Neural cell (in vitro differentiated cells): ENCODE measurements around the gene ABCA10. TPM values are rescaled to one million over a fixed set of nuclear protein-coding genes. Genes with fewer than 3 reads are reported as not detected.

Experiments used
- H2AFZ ChIP-seq: fragments of 200-600, 300-800 bp; sonication (generic), shearing (Covaris generic); 2 replicates; pipeline ENCODE4 v1.6.0; 2014; ENCODE audit warnings: low read depth, mild to moderate bottlenecking, antibody characterized with exemption, low read length, moderate library complexity
- H3F3A ChIP-seq: fragments of 200-600 bp; shearing (Covaris generic); 2 replicates; pipeline ENCODE4 v1.6.1; 2016; ENCODE audit warnings: mild to moderate bottlenecking, moderate library complexity, mixed read lengths, antibody characterized with exemption, low read length; ENCODE audit not compliant: insufficient read depth, poor library complexity, severe bottlenecking
- H3K27ac ChIP-seq: fragments of 200-600, 300-800 bp; sonication (generic), shearing (Covaris generic); 2 replicates; pipeline ENCODE4 v1.5.1; 2014; ENCODE audit warnings: mild to moderate bottlenecking, low read length, moderate library complexity
- H3K27me3 ChIP-seq: fragments of 300-800, 200-600 bp; sonication (generic), shearing (Covaris generic); 2 replicates; pipeline ENCODE4 v1.6.0; 2014; ENCODE audit warnings: mild to moderate bottlenecking, low read depth, low read length, moderate library complexity; ENCODE audit not compliant: insufficient read depth
- H3K36me3 ChIP-seq: fragments of 300-800, 200-600 bp; sonication (generic), shearing (Covaris generic); 2 replicates; pipeline ENCODE4 v1.5.1; 2014; ENCODE audit warnings: mild to moderate bottlenecking, antibody characterized with exemption, low read length, moderate library complexity; ENCODE audit not compliant: insufficient read depth
- H3K4me2 ChIP-seq: fragments of 300-800, 200-600 bp; sonication (generic), shearing (Covaris generic); 2 replicates; pipeline ENCODE4 v1.6.0; 2014; ENCODE audit warnings: mild to moderate bottlenecking, low read length
- H3K4me3 ChIP-seq: fragments of 300-800, 200-600 bp; sonication (generic), shearing (Covaris generic); 2 replicates; pipeline ENCODE4 v1.5.1; 2014; ENCODE audit warnings: mild to moderate bottlenecking, low read length, moderate library complexity
- H3K79me2 ChIP-seq: fragments of 200-600 bp; shearing (Covaris generic); replicated peaks from 2 replicates; pipeline ENCODE4 v1.6.0; 2014; ENCODE audit warnings: mild to moderate bottlenecking, low read length, moderate library complexity; ENCODE audit not compliant: insufficient read depth
- H3K9ac ChIP-seq: fragments of 300-800, 200-600 bp; sonication (generic), shearing (Covaris generic); 2 replicates; pipeline ENCODE4 v1.6.1; 2016; ENCODE audit warnings: mild to moderate bottlenecking, low read length, mixed read lengths
- H3K9me2 ChIP-seq: fragments of 200-600 bp; shearing (Covaris generic); 2 replicates; pipeline ENCODE4 v1.6.1; 2016; ENCODE audit warnings: mild to moderate bottlenecking, low read length, mixed read lengths; ENCODE audit not compliant: insufficient read depth
- H3K9me3 ChIP-seq: fragments of 200-600, 300-800 bp; sonication (generic), shearing (Covaris generic); 2 replicates; pipeline ENCODE4 v1.6.1; 2016; ENCODE audit warnings: mild to moderate bottlenecking, mixed run types, low read length, moderate library complexity, mixed read lengths
- H4K20me1 ChIP-seq: fragments of 200-600 bp; shearing (Covaris generic); 2 replicates; pipeline ENCODE4 v1.6.1; 2016; ENCODE audit warnings: mild to moderate bottlenecking, mixed run types; ENCODE audit not compliant: insufficient read depth
- CTCF ChIP-seq: fragments of 450-650 bp; IDR thresholded peaks from 2 replicates; pipeline ENCODE4 v1.5.1; 2014; ENCODE audit warnings: antibody characterized with exemption, mild to moderate bottlenecking, moderate library complexity; ENCODE audit not compliant: poor library complexity, severe bottlenecking
- EP300 ChIP-seq: fragments of 450-650 bp; conservative IDR thresholded peaks from 2 replicates; pipeline ENCODE4 v1.6.1; 2014; ENCODE audit warnings: antibody characterized with exemption, mild to moderate bottlenecking, moderate library complexity; ENCODE audit not compliant: poor library complexity, severe bottlenecking
- EZH2 ChIP-seq: fragments of 200-600, 300-800 bp; shearing (Covaris generic), sonication (generic); IDR thresholded peaks from 2 replicates; pipeline ENCODE4 v1.6.1; 2014; ENCODE audit warnings: antibody characterized with exemption, low read length, borderline replicate concordance, mild to moderate bottlenecking; ENCODE audit not compliant: insufficient read depth, poor library complexity, severe bottlenecking
- MXI1 ChIP-seq: fragments of 450-650 bp; conservative IDR thresholded peaks from 2 replicates; pipeline ENCODE4 v1.6.1; 2014; ENCODE audit warnings: antibody characterized with exemption, mild to moderate bottlenecking; ENCODE audit not compliant: poor library complexity, severe bottlenecking
- POLR2AphosphoS5 ChIP-seq: IDR thresholded peaks from 2 replicates; pipeline ENCODE4 v1.6.1; 2012
- RAD21 ChIP-seq: fragments of 450-650 bp; conservative IDR thresholded peaks from 2 replicates; pipeline ENCODE4 v1.6.1; 2014; ENCODE audit warnings: antibody characterized with exemption, mild to moderate bottlenecking, moderate library complexity
- REST ChIP-seq: IDR thresholded peaks from 2 replicates; pipeline ENCODE4 v1.6.1; 2012; ENCODE audit warnings: borderline replicate concordance
- SMC3 ChIP-seq: fragments of 450-650 bp; conservative IDR thresholded peaks from 2 replicates; pipeline ENCODE4 v1.6.1; 2014; ENCODE audit warnings: antibody characterized with exemption, mild to moderate bottlenecking, moderate library complexity; ENCODE audit not compliant: poor library complexity
- TAF1 ChIP-seq: IDR thresholded peaks from 2 replicates; pipeline ENCODE4 v1.6.1; 2012; ENCODE audit warnings: low read depth
- polyA plus RNA-seq: library from polyadenylated mRNA; depleted of rRNA; stranded (reverse); fragments of >200 nt; gene quantifications from 2 replicates; pipeline ENCODE4 v1.2.3, GENCODE V29; 2014

The ABCA10 gene
- polyA plus RNA-seq, 1 donor from 2014 or later = 15.3 TPM

GRCh38 chr17:69150333-69150732 lies 78.3 kb downstream of the ABCA10 start:
- no peak overlapping the region for H3K4me3 ChIP-seq
- TF ChIP-seq REST = no peak
- no peak for TF ChIP-seq CTCF
- no peak for TF ChIP-seq POLR2AphosphoS5
- no peak for TF ChIP-seq MXI1
- no peak for TF ChIP-seq EZH2
- no peak for TF ChIP-seq EP300
- no peak for TF ChIP-seq RAD21
- no peak for TF ChIP-seq SMC3
- TF ChIP-seq TAF1 = no peak
- H2AFZ ChIP-seq = no peak overlapping the region
- no peaks in the 10 kb centered on the region for H3K79me2 ChIP-seq
- no peaks in the 10 kb centered on the region for H3F3A ChIP-seq
- H3K9me2 ChIP-seq = no peaks in the 10 kb centered on the region
- H3K9me3 ChIP-seq = no peaks in the 10 kb centered on the region
- H4K20me1 ChIP-seq = no peaks in the 10 kb centered on the region
- no peaks in the 10 kb centered on the region for H3K36me3 ChIP-seq
- no peak overlapping the region for H3K9ac ChIP-seq
- no peak overlapping the region for H3K4me2 ChIP-seq
- H3K27ac ChIP-seq = no peak overlapping the region
- no peaks in the 10 kb centered on the region for H3K27me3 ChIP-seq

- H4K20me1 ChIP-seq = no peaks in the 10 kb centered on the region
- H3K27me3 ChIP-seq = no peaks in the 10 kb centered on the region
- H3K4me2 ChIP-seq = no peak overlapping the region
- H3K79me2 ChIP-seq = no peaks in the 10 kb centered on the region
- no peak overlapping the region for H3K9ac ChIP-seq
- TF ChIP-seq POLR2AphosphoS5 (no peak), EZH2 (no peak), TAF1 (no peak), SMC3 (no peak), RAD21 (no peak), REST (no peak), CTCF (no peak), MXI1 (no peak), EP300 (no peak)
- no peak overlapping the region for H3K4me3 ChIP-seq
- no peaks in the 10 kb centered on the region for H3K9me3 ChIP-seq
- no peak overlapping the region for H3K27ac ChIP-seq
- H2AFZ ChIP-seq = no peak overlapping the region
- H3F3A ChIP-seq = no peaks in the 10 kb centered on the region
- H3K9me2 ChIP-seq = no peaks in the 10 kb centered on the region
- no peaks in the 10 kb centered on the region for H3K36me3 ChIP-seq
Observed at GRCh38 chr17:69147460-69147859, 81.2 kb downstream of the ABCA10 start.
